Stimulated activated effector memory CD8-positive, alpha-beta T cell treated with anti-CD3 and anti-CD28 coated beads, Interleukin-12 subunit alpha, Interleukin-12 subunit beta, amount 100 ng/mL, for 72 hours (primary cell): Measurements from ENCODE around the gene ZNF37A.
"Not testable (repeated sequence)": the region's sequence is repeated elsewhere in the genome, so short reads cannot be mapped to it uniquely, and the experiment has no call there.

ENCODE experiments used
- ATAC-seq: fragments of 150-1000 bp; cut with Tn5 transposase; 2 replicates; pipeline ENCODE4 v1.10.0; 2021
- DNase-seq, 2 donors: peaks; one replicate each; pipeline ENCODE4 v3.0.0; 2021 to 2022; ENCODE audit warnings: low spot score in 2 of 2
- H3K27ac Mint-ChIP-seq: one replicate; pipeline ENCODE4 v1.8.0; 2022; ENCODE audit warnings: mild to moderate bottlenecking, mixed read lengths
- H3K36me3 Mint-ChIP-seq: one replicate; pipeline ENCODE4 v1.8.0; 2022; ENCODE audit warnings: mild to moderate bottlenecking, mixed read lengths
- H3K4me1 Mint-ChIP-seq: one replicate; pipeline ENCODE4 v1.8.0; 2022; ENCODE audit warnings: mixed read lengths
- H3K4me3 Mint-ChIP-seq: one replicate; pipeline ENCODE4 v1.8.0; 2022; ENCODE audit warnings: mild to moderate bottlenecking, mixed read lengths
- H3K9me3 Mint-ChIP-seq: one replicate; pipeline ENCODE4 v1.8.0; 2022; ENCODE audit warnings: mixed read lengths

ZNF37A gene

DNA sequence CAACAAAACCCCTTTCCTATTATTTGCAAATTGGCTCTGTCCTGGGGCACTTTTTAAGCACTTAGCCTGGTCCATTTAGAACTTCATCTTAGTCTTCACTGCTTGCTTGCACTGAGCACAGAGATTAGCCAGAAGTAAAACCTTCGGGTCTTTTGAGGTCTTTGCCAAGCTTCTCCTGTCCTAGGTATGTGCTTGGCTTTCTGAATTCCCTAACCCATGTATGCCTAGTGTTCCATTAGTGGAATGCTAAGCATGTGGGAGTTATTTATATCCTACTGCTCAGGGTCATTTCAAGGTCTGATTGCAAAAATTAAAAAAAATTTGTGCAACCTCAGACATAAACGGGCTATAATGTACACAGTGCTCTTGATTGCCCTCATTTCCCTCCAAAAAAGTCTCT, 18.0 kb downstream of the ZNF37A start:
- ATAC-seq = no peak

GRCh38 chr10:38118072-38118807, 24.1 kb downstream of the ZNF37A start:
- Mint-ChIP-seq H3K9me3 (peaks cover 51% of the 10 kb centered on the region), H3K36me3 (peaks cover 60% of the 10 kb centered on the region), H3K4me3 (no peak overlapping the region), H3K27ac (no peak overlapping the region), H3K4me1 (no peaks in the 10 kb centered on the region)
- DNase-seq (no peak), ATAC-seq (no peak)

More for the DNA sequence above, 18.0 kb downstream of the ZNF37A start:
- H3K4me3 Mint-ChIP-seq = no peak overlapping the region
- no peaks in the 10 kb centered on the region for H3K4me1 Mint-ChIP-seq
- DNase-seq = no peak
- H3K9me3 Mint-ChIP-seq = peaks cover 47% of the 10 kb centered on the region
- H3K36me3 Mint-ChIP-seq = peaks cover 44% of the 10 kb centered on the region
- no peak overlapping the region for H3K27ac Mint-ChIP-seq

DNA sequence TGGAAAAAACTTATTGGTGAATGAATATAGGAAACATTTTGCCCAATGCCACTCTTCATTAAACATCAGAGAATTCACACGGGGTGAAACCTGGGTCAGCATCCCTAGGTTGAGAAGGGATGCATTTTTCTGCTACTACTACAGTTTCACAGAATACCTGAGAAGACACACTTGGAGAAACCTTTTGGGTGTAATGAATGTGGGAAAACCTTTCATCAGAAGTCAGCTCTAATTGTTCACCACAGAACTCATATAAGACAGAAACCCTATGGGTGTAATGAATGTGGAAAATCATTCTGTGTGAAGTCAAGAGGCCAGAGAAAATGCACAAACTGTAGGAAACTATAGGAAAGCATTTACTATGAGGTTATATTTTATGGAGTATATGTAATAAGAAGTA, 24.9 kb downstream of the ZNF37A start:
- no peaks in the 10 kb centered on the region for H3K4me1 Mint-ChIP-seq
- H3K36me3 Mint-ChIP-seq = peaks cover 60% of the 10 kb centered on the region
- ATAC-seq = no peak
- DNase-seq = no peak
- peaks cover 51% of the 10 kb centered on the region for H3K9me3 Mint-ChIP-seq
- no peak overlapping the region for H3K4me3 Mint-ChIP-seq
- no peak overlapping the region for H3K27ac Mint-ChIP-seq

GRCh38 chr10:38127812-38128211, 33.7 kb downstream of the ZNF37A start:
- H3K4me3 Mint-ChIP-seq = no peak overlapping the region
- H3K9me3 Mint-ChIP-seq = peaks cover 58% of the 10 kb centered on the region
- H3K4me1 Mint-ChIP-seq = no peaks in the 10 kb centered on the region
- DNase-seq (no peak), ATAC-seq (no peak)
- H3K27ac Mint-ChIP-seq = no peak overlapping the region
- H3K36me3 Mint-ChIP-seq = peaks cover 8% of the 10 kb centered on the region

DNA sequence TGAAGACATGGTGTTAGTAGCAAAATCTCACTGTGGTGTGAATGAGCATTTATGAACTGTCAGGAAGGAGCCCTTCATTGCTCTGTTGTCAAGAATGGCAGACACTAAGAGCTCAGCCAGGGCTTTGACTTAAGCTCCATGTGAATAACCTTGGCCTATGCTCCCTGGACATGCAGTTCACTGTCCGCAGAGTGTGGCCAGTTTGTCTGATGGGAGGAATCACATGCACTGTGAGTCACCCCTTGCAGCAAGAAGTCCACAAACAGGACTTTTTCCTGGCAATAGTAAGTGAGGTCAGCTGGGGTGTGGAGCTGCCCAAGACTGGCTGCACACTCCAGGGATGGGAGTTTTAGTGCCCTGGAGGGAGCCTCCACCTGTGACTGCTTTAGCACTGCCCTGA, 49.5 kb downstream of the ZNF37A start:
- H3K4me3 Mint-ChIP-seq = no peak overlapping the region
- DNase-seq (no peak), ATAC-seq (no peak)
- H3K27ac Mint-ChIP-seq = no peak overlapping the region
- peaks cover 11% of the 10 kb centered on the region for H3K9me3 Mint-ChIP-seq
- H3K4me1 Mint-ChIP-seq = no peaks in the 10 kb centered on the region
- H3K36me3 Mint-ChIP-seq = no peaks in the 10 kb centered on the region

DNA sequence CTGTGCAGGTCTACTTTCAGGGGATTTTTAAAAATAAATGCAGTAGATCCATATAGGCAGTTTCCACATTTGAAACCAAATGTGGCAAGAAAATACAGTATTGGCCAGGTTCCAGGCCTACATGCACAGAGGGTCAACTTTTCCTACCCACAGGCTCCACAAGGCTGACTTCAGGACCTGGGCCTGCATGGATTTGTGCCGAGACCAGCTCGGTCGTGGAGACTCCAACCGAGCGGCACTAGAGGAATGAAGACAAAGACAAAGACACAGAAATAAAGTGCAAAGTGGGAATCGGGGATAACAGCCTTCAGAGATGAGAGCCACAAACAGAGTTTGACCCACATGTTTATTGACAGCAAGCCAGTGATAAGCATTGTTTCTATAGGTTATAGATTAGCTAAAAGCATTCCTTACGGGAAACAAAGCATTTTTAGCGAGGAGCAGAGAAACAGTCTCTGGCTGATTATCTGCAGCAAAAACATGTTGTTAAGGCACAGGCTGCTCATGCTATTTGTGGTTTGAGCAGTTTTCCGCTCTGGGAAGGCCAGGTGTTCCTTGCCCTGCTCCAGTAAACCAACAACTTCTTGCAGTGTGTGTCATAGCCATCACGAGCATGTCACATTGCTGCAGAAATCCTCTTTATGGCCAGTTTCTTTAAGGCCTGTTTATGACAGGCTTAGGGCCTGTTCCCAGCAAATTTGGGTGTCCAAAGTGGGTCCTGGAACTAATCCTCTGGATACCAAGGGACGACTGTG, 52.6 kb downstream of the ZNF37A start:
- Mint-ChIP-seq H3K27ac (no peak overlapping the region), H3K4me3 (no peak overlapping the region), H3K36me3 (no peaks in the 10 kb centered on the region), H3K9me3 (no peaks in the 10 kb centered on the region), H3K4me1 (no peaks in the 10 kb centered on the region)
- ATAC-seq = no peak
- no peak for DNase-seq

DNA sequence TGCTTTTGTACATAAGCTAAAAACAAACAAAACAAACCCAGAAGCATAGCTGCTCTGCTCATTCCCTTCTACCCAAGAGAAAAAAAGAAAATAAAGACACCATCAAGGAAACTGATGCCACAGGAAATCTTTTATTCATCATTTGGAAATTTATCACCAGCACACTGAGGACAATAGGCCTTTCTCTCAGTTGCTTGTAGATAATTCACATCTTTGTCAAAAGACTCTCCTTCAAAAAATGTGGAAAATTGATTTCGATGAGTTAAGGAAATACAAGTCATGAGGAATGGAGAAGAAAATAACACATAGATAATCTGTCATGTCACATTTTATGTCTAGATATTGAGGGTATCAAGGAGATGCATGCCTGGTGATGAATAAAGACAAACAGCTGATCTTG, 53.5 kb downstream of the ZNF37A start:
- Mint-ChIP-seq H3K27ac (no peak overlapping the region), H3K4me3 (no peak overlapping the region), H3K9me3 (no peaks in the 10 kb centered on the region), H3K4me1 (no peaks in the 10 kb centered on the region), H3K36me3 (no peaks in the 10 kb centered on the region)
- DNase-seq (no peak), ATAC-seq (no peak)

DNA sequence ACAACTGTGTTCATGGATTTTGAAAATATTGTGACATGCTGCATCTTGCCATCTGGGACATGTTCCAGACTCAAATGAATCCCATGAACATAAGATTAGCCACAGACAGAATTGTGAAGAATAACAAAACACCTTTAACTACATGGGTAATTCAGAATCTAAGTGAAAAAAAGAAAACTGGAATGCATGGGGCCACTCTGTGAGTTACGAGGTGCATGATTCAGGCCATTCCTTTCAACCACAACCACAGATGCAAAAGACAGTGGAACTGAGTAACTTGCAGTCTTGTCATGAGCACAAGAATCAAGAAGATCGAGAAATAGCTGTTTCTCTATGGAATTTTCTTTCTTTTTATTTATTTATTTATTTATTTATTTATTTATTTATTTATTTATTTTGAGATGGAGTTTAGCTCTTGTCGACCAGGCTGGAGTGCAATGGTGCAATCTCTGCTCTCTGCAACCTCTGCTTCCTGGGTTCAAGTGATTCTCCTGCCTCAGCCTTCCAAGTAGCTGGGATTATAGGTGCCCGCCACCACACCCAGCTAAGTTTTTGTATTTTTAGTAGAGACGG, 56.8 kb downstream of the ZNF37A start:
- not testable (repeated sequence) for DNase-seq, H3K4me3 Mint-ChIP-seq, ATAC-seq, H3K27ac Mint-ChIP-seq, H3K9me3 Mint-ChIP-seq, H3K4me1 Mint-ChIP-seq, H3K36me3 Mint-ChIP-seq

DNA sequence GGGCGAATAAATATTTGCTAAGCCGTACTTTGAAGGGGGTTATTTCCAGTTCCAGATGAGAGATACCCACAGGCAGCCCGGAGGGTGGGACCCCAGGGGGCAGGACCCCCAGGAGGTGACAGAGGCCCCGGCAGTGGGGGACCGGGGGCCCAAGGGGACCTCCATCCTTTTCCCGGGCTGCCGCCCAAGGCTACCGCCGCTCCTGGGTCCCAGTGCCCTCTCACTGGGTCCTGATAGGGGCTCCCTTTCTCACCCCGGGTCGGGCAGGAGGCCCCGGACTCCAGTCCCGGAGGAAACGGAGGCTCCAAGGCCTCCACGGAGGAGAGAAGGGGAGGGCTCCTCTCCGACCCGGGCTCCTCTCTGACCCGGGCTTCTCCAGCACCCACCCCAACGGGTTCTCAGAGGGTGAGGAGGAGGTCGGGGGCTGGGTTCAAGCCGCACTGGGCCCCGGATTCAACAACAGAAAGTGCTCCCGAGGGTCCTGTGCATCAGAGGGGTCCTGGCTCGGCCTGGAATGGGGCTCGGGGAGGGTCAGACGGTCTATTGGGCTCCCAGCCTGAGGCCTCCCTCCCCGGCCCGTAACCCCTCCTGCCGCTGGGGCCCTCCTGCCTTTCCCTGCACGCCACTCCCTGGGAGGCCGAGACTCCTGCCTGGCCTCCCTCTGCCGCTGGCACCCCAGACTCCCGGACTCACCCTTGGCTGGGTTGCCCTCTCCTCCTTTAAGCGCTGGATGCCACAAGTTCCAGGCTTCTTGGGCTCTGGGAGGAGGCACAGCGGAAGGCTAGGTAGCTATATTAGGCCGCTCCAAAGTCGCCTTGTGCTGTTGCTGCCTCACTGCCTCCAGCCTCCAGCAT, 62.5 kb downstream of the ZNF37A start:
- ATAC-seq (peak; percentile 13), DNase-seq (no peak)
- Mint-ChIP-seq H3K27ac (no peak overlapping the region), H3K36me3 (no peaks in the 10 kb centered on the region), H3K4me1 (no peaks in the 10 kb centered on the region), H3K9me3 (peaks cover 23% of the 10 kb centered on the region), H3K4me3 (no peak overlapping the region)

DNA sequence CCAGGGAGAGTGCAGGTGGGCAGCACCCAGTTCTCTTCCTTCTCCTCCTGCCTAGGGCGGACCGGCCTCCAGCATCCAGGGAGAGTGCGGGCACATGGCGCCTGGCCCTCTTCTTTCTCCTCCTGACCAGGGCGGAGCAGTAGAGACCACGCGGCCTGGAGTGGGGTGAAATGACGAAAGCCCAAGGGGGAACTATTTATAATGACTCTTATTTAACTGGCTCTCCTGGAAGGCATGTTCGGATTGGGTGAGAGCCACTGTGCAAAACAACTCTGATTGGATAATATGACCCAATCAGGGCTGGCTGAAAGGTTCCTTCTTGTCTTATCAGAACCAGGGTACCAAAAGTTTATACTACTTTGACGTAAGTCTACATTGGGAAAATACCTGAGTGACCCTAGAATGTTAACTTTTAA, 63.1 kb downstream of the ZNF37A start:
- Mint-ChIP-seq H3K9me3 (peaks cover 28% of the 10 kb centered on the region), H3K36me3 (no peaks in the 10 kb centered on the region), H3K4me3 (no peak overlapping the region), H3K4me1 (no peaks in the 10 kb centered on the region), H3K27ac (no peak overlapping the region)
- no peak for ATAC-seq
- DNase-seq = no peak

GRCh38 chr10:38159004-38159403, 64.9 kb downstream of the ZNF37A start:
- no peaks in the 10 kb centered on the region for H3K4me1 Mint-ChIP-seq
- no peak for ATAC-seq
- no peak overlapping the region for H3K27ac Mint-ChIP-seq
- DNase-seq = no peak
- peaks cover 30% of the 10 kb centered on the region for H3K9me3 Mint-ChIP-seq
- no peaks in the 10 kb centered on the region for H3K36me3 Mint-ChIP-seq
- no peak overlapping the region for H3K4me3 Mint-ChIP-seq

GRCh38 chr10:38163617-38164016, 69.5 kb downstream of the ZNF37A start:
- DNase-seq = no peak
- ATAC-seq = no peak
- Mint-ChIP-seq H3K36me3 (no peaks in the 10 kb centered on the region), H3K9me3 (peaks cover 23% of the 10 kb centered on the region), H3K27ac (no peak overlapping the region), H3K4me3 (no peak overlapping the region), H3K4me1 (no peaks in the 10 kb centered on the region)

DNA sequence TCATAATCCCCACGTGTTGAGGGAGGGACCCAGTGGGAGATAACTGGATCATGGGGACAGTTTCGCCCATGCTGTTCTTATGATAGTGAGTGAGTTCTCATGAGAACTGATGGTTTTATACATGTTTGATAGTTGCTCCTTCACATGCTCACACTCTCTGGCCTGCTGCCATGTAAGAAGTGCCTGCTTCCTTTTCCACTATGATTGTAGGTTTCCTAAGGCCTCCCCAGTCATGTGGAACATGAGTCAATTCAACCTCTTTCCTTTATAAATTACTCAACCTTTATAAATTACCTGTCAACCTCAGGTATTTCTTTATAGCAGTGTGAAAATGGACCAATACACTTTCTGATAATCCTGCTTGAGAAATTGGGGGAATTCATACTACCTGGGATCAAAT, 80.2 kb downstream of the ZNF37A start:
- H3K36me3 Mint-ChIP-seq = no peaks in the 10 kb centered on the region
- no peak overlapping the region for H3K4me3 Mint-ChIP-seq
- no peak for ATAC-seq
- peaks cover 9% of the 10 kb centered on the region for H3K9me3 Mint-ChIP-seq
- no peak for DNase-seq
- no peak overlapping the region for H3K27ac Mint-ChIP-seq
- H3K4me1 Mint-ChIP-seq = no peaks in the 10 kb centered on the region

DNA sequence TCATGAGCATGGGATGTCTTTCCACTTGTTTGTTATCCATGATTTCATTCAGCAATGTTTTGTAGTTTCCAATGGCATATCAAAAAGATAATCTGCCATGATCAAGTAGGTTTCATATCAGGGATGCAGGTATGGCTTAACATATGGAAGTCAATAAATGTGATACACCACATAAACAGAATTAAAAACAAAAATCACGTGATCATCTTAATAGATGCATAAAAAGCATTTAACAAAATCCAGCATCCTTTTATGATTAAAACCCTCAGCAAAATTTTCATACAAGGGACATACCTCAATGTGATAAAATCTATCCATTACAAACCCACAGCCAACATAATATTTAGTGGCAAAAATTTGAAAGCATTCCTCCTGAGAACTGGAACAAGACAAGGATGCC, 90.3 kb downstream of the ZNF37A start:
- ATAC-seq = no peak
- peaks cover 14% of the 10 kb centered on the region for H3K9me3 Mint-ChIP-seq
- no peaks in the 10 kb centered on the region for H3K36me3 Mint-ChIP-seq
- DNase-seq = no peak
- no peak overlapping the region for H3K4me3 Mint-ChIP-seq
- H3K4me1 Mint-ChIP-seq = no peaks in the 10 kb centered on the region
- H3K27ac Mint-ChIP-seq = no peak overlapping the region
